Activated naive CD8-positive, alpha-beta T cell treated with anti-CD3 and anti-CD28 coated beads, Interleukin-2, amount 50 U/mL, for 24 hours (primary cell): ENCODE measurements around the gene TTLL5.
A peak's percentile ranks its signal among the peaks of the same experiment; 100 is the strongest.

Experiments used
- ATAC-seq: fragments of 150-1000 bp; cut with Tn5 transposase; one replicate; pipeline ENCODE4 v1.10.0; 2021
- DNase-seq: peaks from one replicate; pipeline ENCODE4 v3.0.0; 2021
- H3K27ac Mint-ChIP-seq: one replicate; pipeline ENCODE4 v1.8.0; 2021; ENCODE audit warnings: mild to moderate bottlenecking, mixed read lengths
- H3K27me3 Mint-ChIP-seq: one replicate; pipeline ENCODE4 v1.8.0; 2021; ENCODE audit warnings: mixed read lengths
- H3K36me3 Mint-ChIP-seq: one replicate; pipeline ENCODE4 v1.8.0; 2021; ENCODE audit warnings: low read depth, mixed read lengths
- H3K4me1 Mint-ChIP-seq: one replicate; pipeline ENCODE4 v1.8.0; 2021; ENCODE audit warnings: mixed read lengths
- H3K4me3 Mint-ChIP-seq: one replicate; pipeline ENCODE4 v1.8.0; 2021; ENCODE audit warnings: mild to moderate bottlenecking, moderate library complexity, mixed read lengths
- H3K9me3 Mint-ChIP-seq: one replicate; pipeline ENCODE4 v1.8.0; 2021; ENCODE audit warnings: mixed read lengths

The TTLL5 gene

GRCh38 chr14:75970989-75971388, 309.9 kb downstream of the TTLL5 start:
- H3K4me3 Mint-ChIP-seq, result no peak overlapping the region
- no peak for ATAC-seq
- H3K27me3 Mint-ChIP-seq, result no peaks in the 10 kb centered on the region
- no peaks in the 10 kb centered on the region for H3K9me3 Mint-ChIP-seq
- H3K36me3 Mint-ChIP-seq, result peaks cover 2% of the 10 kb centered on the region
- no peak for DNase-seq
- H3K4me1 Mint-ChIP-seq, result no peaks in the 10 kb centered on the region
- H3K27ac Mint-ChIP-seq, result no peak overlapping the region

- Mint-ChIP-seq H3K4me3 (no peak overlapping the region), H3K27me3 (no peaks in the 10 kb centered on the region), H3K36me3 (peaks cover 2% of the 10 kb centered on the region), H3K4me1 (no peaks in the 10 kb centered on the region), H3K9me3 (no peaks in the 10 kb centered on the region), H3K27ac (no peak overlapping the region)
- DNase-seq (no peak), ATAC-seq (no peak)
Measured at GRCh38 chr14:75971509-75971908, 310.5 kb downstream of the TTLL5 start.

DNA sequence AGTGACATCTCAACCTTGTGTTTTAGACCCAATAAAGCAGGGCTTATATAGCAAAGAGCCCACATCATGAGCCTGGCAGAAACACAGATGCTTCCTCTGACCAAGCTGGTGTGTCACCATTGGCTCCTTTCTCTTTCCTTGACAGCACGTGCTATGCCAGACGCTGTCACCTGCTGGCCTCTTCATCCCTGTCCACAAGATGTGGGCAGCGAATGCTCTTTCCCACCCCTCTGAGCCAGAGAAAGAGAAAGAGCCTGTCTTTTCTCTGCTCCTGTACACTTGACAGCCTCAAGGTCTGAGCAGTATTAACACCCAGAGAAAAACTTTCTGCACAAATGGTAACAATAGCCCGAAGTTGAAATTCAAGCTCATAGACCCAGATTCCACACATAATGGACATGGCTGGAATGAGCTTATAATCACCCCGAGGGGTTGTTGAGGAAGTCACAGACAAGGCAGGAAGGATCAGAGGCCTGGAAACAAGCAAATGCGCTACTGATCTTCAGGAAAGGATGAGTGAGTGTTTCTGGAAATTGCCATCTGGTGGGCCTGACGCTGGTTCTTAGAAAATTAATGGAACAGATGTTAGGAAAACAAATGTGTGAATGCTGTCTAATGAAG, 311.9 kb downstream of the TTLL5 start:
- no peak overlapping the region for H3K4me3 Mint-ChIP-seq
- no peak for DNase-seq

GRCh38 chr14:75976826-75977581, 316.0 kb downstream of the TTLL5 start:
- DNase-seq (no peak), ATAC-seq (no peak)
- Mint-ChIP-seq H3K27me3 (no peaks in the 10 kb centered on the region), H3K27ac (no peak overlapping the region), H3K36me3 (no peaks in the 10 kb centered on the region), H3K4me1 (peaks cover 34% of the 10 kb centered on the region), H3K4me3 (no peak overlapping the region), H3K9me3 (no peaks in the 10 kb centered on the region)

More for the DNA sequence above, 311.9 kb downstream of the TTLL5 start:
- Mint-ChIP-seq H3K9me3 (no peaks in the 10 kb centered on the region), H3K4me1 (peaks cover under 1% of the 10 kb centered on the region), H3K36me3 (peaks cover 2% of the 10 kb centered on the region), H3K27ac (no peak overlapping the region), H3K27me3 (no peaks in the 10 kb centered on the region)
- ATAC-seq, result no peak

- no peaks in the 10 kb centered on the region for H3K27me3 Mint-ChIP-seq
- ATAC-seq, result no peak
Measured at GRCh38 chr14:75977582-75977943, 316.5 kb downstream of the TTLL5 start.

GRCh38 chr14:75978249-75978731, 317.2 kb downstream of the TTLL5 start:
- Mint-ChIP-seq H3K4me3 (no peak overlapping the region), H3K27me3 (peaks cover 2% of the 10 kb centered on the region), H3K27ac (no peak overlapping the region), H3K36me3 (no peaks in the 10 kb centered on the region), H3K9me3 (no peaks in the 10 kb centered on the region), H3K4me1 (peaks cover 38% of the 10 kb centered on the region)
- ATAC-seq (no peak), DNase-seq (no peak)

More at GRCh38 chr14:75977582-75977943, 316.5 kb downstream of the TTLL5 start:
- peaks cover 34% of the 10 kb centered on the region for H3K4me1 Mint-ChIP-seq
- no peaks in the 10 kb centered on the region for H3K36me3 Mint-ChIP-seq
- DNase-seq, result no peak
- H3K9me3 Mint-ChIP-seq, result no peaks in the 10 kb centered on the region
- no peak overlapping the region for H3K27ac Mint-ChIP-seq
- no peak overlapping the region for H3K4me3 Mint-ChIP-seq

- Mint-ChIP-seq H3K27me3 (peaks cover 2% of the 10 kb centered on the region), H3K4me1 (peaks cover 38% of the 10 kb centered on the region), H3K36me3 (no peaks in the 10 kb centered on the region), H3K4me3 (peak overlapping the region; percentile 14), H3K9me3 (no peaks in the 10 kb centered on the region), H3K27ac (no peak overlapping the region)
- peak; percentile 47 for DNase-seq
- no peak for ATAC-seq
Measured at GRCh38 chr14:75979071-75979571, 318.1 kb downstream of the TTLL5 start.

DNA sequence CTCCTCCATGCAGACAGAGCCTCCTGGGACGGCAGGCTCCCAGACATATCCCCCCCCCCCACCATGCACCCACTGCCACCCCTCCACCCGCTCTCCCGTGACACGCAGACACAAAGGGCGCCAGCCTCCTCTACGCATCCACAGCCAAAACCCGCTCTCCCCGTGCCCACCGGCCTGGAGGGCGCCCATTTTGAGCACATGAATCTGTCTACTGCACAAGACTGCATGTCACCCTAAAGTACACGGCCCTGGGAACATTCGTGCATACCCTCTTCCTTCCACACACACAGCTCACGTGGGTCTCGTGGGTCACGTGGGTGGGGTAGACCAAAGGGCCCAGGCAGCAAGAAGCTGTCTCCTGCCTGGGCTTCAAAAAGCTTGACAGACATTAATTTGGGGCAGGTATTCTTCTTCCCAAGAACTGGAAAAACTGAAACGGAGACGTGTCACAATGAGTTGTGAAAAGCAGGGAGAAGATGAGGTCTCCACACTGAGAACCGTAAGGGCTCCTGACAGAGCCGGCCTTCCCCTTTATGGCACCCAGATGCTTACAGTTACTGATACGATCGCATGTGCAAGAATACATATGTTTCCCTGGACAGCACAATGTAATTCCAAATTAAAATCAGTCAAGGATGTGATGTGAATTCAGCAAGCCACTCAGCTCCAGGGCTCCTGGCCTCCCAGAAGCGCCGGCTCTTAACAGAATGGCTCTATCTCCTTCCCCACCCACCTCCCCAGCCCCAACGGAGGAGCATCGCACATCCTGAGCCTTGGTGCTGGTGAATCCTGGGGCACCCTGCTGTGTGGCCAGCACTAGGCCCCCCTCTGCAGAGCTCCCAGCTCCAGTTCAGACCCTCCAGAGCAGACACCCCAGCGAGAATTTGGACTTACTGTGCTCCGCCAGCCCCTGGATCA, 318.9 kb downstream of the TTLL5 start:
- ATAC-seq (no peak), DNase-seq (no peak)
- no peak overlapping the region for H3K27ac Mint-ChIP-seq
- H3K36me3 Mint-ChIP-seq, result no peaks in the 10 kb centered on the region
- peak overlapping the region; percentile 32 for H3K4me3 Mint-ChIP-seq
- no peaks in the 10 kb centered on the region for H3K9me3 Mint-ChIP-seq
- peaks cover 38% of the 10 kb centered on the region for H3K4me1 Mint-ChIP-seq
- peaks cover 2% of the 10 kb centered on the region for H3K27me3 Mint-ChIP-seq

- DNase-seq (no peak), ATAC-seq (no peak)
- peaks cover 2% of the 10 kb centered on the region for H3K27me3 Mint-ChIP-seq
- H3K9me3 Mint-ChIP-seq, result no peaks in the 10 kb centered on the region
- H3K36me3 Mint-ChIP-seq, result no peaks in the 10 kb centered on the region
- H3K27ac Mint-ChIP-seq, result no peak overlapping the region
- peak overlapping the region; percentile 86 for H3K4me3 Mint-ChIP-seq
- H3K4me1 Mint-ChIP-seq, result peaks cover 41% of the 10 kb centered on the region
Measured at GRCh38 chr14:75980856-75981255, 319.8 kb downstream of the TTLL5 start.

- Mint-ChIP-seq H3K27ac (peak within 1 kb of the TSS; percentile 85), H3K9me3 (no peaks in the 10 kb centered on the region), H3K4me3 (peak within 1 kb of the TSS; percentile 86), H3K27me3 (peaks cover 2% of the 10 kb centered on the region), H3K36me3 (no peaks in the 10 kb centered on the region), H3K4me1 (peaks cover 47% of the 10 kb centered on the region)
- ATAC-seq (peak; percentile 45), DNase-seq (peak; percentile 42)
Measured at GRCh38 chr14:75981426-75982265, 320.6 kb downstream of the TTLL5 start, which contains the start of gene TGFB3. TGFB3 (minus strand) TSS chr14:75981995; CDS start chr14:75980893, 1,102 bp downstream.

GRCh38 chr14:75982266-75983018, 321.4 kb downstream of the TTLL5 start:
- Mint-ChIP-seq H3K9me3 (no peaks in the 10 kb centered on the region), H3K27me3 (peaks cover 2% of the 10 kb centered on the region)

DNA sequence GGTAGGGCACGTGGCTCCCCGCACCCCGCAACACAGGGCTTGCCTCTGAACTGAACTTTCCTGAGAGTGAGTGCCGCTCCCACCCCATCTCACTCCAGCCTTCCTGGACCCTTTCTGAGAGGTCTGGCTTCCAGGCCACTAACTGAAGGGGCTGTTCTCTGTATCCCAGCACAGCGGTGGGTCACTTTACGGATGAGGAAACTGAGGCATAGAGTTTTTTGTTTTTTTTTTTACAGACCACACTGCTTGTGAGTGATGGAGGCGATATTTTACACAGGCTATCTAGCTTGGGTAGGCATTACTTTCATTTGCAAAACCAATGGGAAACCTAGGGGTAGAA, 321.9 kb downstream of the TTLL5 start:
- ATAC-seq, result no peak
- H3K4me1 Mint-ChIP-seq, result peaks cover 47% of the 10 kb centered on the region
- H3K9me3 Mint-ChIP-seq, result no peaks in the 10 kb centered on the region
- peak overlapping the region; percentile 69 for H3K27ac Mint-ChIP-seq
- H3K4me3 Mint-ChIP-seq, result peak overlapping the region; percentile 86
- H3K27me3 Mint-ChIP-seq, result peaks cover 2% of the 10 kb centered on the region
- no peaks in the 10 kb centered on the region for H3K36me3 Mint-ChIP-seq
- no peak for DNase-seq

More at GRCh38 chr14:75982266-75983018, 321.4 kb downstream of the TTLL5 start:
- Mint-ChIP-seq H3K36me3 (no peaks in the 10 kb centered on the region), H3K4me1 (peaks cover 48% of the 10 kb centered on the region), H3K27ac (peak overlapping the region; percentile 69), H3K4me3 (peak overlapping the region; percentile 86)
- DNase-seq (peak; percentile 81), ATAC-seq (peak; percentile 63)

- no peak overlapping the region for H3K27ac Mint-ChIP-seq
- ATAC-seq (no peak), DNase-seq (no peak)
- H3K9me3 Mint-ChIP-seq, result no peaks in the 10 kb centered on the region
- peaks cover 2% of the 10 kb centered on the region for H3K27me3 Mint-ChIP-seq
- peaks cover 35% of the 10 kb centered on the region for H3K4me1 Mint-ChIP-seq
- H3K4me3 Mint-ChIP-seq, result no peak overlapping the region
- H3K36me3 Mint-ChIP-seq, result peaks cover 2% of the 10 kb centered on the region
Measured at GRCh38 chr14:75984674-75985073, 323.6 kb downstream of the TTLL5 start.
